ENCODE data around the gene AGBL1.

GRCh38 chr15:86649277-86649676, 569.6 kb downstream of the AGBL1 start:
- TF ChIP-seq CTCF (conservative IDR thresholded peaks at IDR 0.05) (no peak), EZH2 (IDR thresholded peaks at IDR 0.05; ENCODE audit: low read depth) (no peak)

Data from PC-9 (cell line).